ENCODE data around the gene DNMT3L.

The DNMT3L gene

DNA sequence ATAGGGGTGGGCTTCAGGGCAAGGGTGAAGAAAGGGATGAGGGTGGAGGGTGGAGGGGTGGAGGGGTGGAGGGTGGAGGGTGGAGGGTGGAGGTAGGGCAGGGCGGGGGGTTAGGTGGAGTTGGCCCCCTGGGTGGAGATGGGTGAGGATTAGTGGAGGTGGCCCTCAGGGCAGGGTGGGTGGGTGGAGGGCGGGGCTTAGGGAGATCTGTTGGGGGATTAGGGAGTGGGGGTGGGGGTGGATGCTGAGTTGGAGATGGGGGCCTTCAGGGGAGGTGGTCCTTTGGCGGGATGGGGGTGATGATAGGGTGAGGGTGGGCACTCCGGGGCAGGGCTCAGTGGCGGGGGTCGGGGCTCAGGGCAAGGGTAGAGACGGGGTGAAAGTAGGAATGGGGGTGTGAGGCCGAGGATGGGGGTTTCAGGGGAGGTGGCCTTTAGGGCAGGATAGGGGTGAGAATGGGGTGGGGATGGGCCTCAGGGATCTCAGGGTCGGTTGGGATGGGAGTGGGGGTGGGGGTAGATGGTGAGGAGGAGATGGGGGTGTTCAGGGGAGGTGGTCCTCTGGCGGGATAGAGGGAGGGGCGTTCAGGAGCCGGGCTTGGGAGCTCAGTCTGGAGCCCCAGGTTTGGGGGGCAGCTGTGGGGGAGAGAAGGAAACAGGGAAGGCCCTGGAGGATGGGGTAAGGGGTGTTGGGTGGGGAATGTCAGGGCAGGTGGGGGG is 800 bp upstream of the DNMT3L start:
- no peak for TF ChIP-seq ZFX (IDR thresholded peaks at IDR 0.05; ENCODE audit: borderline replicate concordance)
- TF ChIP-seq, protein P1, sequence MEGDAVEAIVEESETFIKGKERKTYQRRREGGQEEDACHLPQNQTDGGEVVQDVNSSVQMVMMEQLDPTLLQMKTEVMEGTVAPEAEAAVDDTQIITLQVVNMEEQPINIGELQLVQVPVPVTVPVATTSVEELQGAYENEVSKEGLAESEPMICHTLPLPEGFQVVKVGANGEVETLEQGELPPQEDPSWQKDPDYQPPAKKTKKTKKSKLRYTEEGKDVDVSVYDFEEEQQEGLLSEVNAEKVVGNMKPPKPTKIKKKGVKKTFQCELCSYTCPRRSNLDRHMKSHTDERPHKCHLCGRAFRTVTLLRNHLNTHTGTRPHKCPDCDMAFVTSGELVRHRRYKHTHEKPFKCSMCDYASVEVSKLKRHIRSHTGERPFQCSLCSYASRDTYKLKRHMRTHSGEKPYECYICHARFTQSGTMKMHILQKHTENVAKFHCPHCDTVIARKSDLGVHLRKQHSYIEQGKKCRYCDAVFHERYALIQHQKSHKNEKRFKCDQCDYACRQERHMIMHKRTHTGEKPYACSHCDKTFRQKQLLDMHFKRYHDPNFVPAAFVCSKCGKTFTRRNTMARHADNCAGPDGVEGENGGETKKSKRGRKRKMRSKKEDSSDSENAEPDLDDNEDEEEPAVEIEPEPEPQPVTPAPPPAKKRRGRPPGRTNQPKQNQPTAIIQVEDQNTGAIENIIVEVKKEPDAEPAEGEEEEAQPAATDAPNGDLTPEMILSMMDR (IDR thresholded peaks at IDR 0.05), result no peak
- H3K27ac ChIP-seq, result no peak overlapping the region

DNA sequence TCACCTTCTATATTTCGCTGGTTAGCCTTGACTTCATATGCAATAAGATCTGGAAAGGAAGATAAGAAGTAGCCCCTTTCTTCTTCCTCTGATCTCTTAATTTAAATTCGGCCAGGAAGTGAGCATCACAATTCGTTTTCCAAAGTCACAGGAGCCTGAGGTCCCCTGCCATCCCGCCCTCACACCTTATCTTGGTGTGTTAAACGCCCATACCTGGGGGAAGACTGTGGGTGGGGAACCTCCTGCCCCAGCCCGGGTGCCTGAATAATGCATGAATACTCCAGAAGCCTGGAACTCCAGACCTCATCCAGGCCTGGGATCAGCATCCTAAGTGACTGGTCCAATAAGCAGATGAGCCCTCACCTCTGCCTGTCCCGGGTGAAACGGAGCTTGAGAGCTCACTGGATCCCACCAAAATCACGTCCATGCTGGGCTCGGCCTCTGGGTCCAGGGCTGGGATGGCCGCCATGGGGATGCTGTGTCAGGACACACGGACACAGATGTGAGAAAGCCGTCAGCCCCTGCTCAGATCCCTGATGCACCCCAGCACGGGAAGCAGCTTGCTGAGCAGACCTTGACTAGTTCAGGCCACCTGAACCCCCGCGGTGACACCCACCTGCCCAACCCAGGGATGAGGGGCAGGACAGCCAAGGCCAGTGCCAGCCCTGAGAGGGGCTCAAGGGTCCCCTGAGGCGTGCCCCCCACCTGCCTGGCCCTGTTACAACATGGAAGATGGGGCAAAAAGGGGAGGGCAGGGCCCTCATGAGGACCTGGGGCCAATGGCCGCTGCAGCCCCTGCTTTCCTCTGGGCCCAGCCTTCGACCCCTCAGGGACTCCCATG is 686 bp downstream of the DNMT3L start:
- H3K27ac ChIP-seq, result no peak overlapping the region
- TF ChIP-seq, protein P1 (IDR thresholded peaks at IDR 0.05), result no peak
- TF ChIP-seq ZFX (IDR thresholded peaks at IDR 0.05; ENCODE audit: borderline replicate concordance), result no peak

DNA sequence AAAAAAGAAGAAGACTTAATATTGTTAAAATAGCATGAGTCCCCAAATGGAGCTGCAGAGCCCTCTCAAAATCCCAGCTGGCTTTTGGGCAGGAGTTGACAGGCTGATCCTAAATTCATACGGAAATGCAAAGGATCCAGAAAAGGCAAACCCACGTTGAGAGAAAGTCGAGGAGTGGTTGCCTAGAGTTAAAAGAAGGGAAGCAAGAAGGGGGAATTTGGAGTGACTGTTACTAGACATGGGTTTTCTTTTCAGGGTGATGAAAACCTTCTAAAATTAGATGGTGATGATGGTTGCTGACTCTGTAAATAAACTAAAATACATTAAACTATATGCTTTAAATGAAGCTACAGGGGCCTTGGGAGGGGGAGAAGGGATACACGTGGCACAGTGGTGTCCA is 1.6 kb downstream of the DNMT3L start:
- H3K27ac ChIP-seq, result no peak overlapping the region
- TF ChIP-seq, protein P1 (IDR thresholded peaks at IDR 0.05), result no peak
- no peak for TF ChIP-seq ZFX (IDR thresholded peaks at IDR 0.05; ENCODE audit: borderline replicate concordance)

DNA sequence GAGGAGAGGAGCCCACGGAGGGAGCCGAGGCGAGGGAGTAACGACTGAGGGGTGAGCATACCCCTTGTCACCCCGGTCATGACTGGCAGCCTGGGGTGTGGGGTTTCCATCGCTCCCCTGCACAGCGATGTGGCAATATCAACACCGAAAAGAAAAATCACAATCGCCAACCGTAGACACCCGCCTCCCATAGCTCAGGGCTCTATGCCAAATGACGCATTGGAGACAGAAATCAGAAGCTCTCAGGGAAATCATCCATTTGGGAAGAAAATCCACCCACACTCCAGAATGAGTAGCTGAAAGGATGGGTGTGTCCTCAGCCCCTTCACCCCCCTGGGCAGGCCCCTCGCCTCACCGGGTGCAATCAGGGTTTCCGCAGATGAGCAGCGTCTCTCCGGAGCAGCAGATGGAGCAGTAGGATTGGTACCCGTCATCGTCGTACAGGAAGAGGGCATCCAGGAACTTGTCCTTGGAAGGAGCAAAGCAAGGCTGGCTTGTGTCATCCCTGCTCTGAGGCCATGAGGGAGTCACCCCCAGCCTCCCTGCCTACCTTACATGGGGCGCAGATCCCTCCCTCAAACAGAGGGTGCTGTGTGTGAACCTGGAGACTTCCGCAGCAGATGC is 2.5 kb downstream of the DNMT3L start:
- no peak overlapping the region for H3K27ac ChIP-seq
- TF ChIP-seq ZFX (IDR thresholded peaks at IDR 0.05; ENCODE audit: borderline replicate concordance), result no peak
- TF ChIP-seq, protein P1 (IDR thresholded peaks at IDR 0.05), result no peak

DNA sequence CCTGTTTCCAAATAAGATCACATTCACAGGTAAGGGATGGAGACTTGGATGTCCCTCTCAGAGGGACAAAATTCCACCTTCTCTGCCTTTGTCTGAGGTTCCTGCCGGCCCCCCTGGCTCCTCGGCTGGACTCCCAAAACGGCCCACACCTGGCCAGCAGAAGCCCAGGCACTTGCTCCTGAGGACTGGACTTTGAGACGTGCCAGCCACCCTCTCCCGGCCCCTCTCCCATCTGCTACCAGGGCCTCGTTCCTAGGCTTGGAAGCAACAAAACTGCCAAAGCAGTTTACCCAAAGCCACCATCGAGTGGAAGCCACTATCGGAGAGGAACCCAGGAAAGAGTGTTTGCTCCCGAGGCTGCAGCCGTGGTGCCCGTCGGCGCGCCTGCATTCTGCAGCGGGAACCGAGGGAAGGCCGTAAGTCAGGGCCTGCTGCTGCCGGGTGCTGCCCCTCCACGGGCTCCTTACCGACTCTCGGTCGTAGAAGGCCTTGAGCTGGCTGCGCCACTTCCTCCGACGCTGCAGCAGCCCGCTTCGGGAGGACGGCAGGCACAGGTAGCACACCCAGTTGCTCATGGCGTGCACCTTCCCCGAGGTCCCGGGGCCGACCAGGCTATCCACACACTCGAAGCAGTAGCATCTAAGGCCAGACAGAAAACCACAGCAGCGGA is 3.5 kb downstream of the DNMT3L start:
- no peak overlapping the region for H3K27ac ChIP-seq
- TF ChIP-seq, protein P1 (IDR thresholded peaks at IDR 0.05), result no peak
- no peak for TF ChIP-seq ZFX (IDR thresholded peaks at IDR 0.05; ENCODE audit: borderline replicate concordance)

DNA sequence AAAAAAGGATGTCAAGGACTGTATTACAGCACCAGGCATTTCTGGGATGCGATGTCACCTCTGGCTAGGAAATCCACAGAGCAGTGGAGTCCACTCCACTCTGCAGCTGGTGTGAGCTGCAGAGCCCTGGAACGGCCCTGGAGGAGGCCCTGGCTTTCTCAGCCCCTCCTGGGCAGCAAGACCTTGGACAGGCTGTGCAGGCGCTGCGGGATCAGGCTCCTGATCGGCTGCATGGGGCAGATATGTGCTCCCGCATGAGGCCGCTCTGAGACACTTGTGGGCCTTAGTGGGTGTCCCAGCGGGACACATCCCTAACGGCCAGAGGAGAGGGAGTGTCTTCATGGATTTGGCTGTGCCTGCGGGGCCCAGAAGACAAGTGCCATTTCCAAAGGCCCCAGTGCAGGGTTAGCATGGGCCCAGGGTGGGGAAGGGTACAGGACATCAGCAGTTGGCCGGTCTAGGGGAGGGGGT is 6.2 kb downstream of the DNMT3L start:
- H3K27ac ChIP-seq, result no peak overlapping the region
- TF ChIP-seq ZFX (IDR thresholded peaks at IDR 0.05; ENCODE audit: borderline replicate concordance), result no peak
- TF ChIP-seq, protein P1 (IDR thresholded peaks at IDR 0.05), result no peak
